NCI-H2227 (cell line): ENCODE data around the gene EHBP1.
"Not testable (repeated sequence)": the region's sequence is repeated elsewhere in the genome, so short reads cannot be mapped to it uniquely, and the experiment has no call there.

Experiments
- DNase-seq: peaks from one replicate; lab custom pipeline; 2025; ENCODE audit not compliant: unreplicated experiment; lab: John Stamatoyannopoulos, UW

The EHBP1 gene

GRCh38 chr2:62704654-62705006, 883 bp upstream of the EHBP1 start:
- DNase-seq: peak; percentile 29

GRCh38 chr2:62705859-62706720, 577 bp downstream of the EHBP1 start:
- peak; percentile 79 for DNase-seq

- peak; percentile 36 for DNase-seq
These were observed 1.4 kb downstream of the EHBP1 start for GRCh38 chr2:62706721-62707521.

- DNase-seq: no peak
These were observed 3.2 kb downstream of the EHBP1 start for GRCh38 chr2:62708751-62709150.

- DNase-seq: no peak
These were observed 6.5 kb downstream of the EHBP1 start for GRCh38 chr2:62711832-62712494.

- not testable (repeated sequence) for DNase-seq
These were observed 7.7 kb downstream of the EHBP1 start for GRCh38 chr2:62713196-62713595.

- no peak for DNase-seq
These were observed 8.3 kb downstream of the EHBP1 start for GRCh38 chr2:62713837-62714236.

GRCh38 chr2:62716768-62717167, 11.3 kb downstream of the EHBP1 start:
- no peak for DNase-seq

- DNase-seq: no peak
These were observed 12.1 kb downstream of the EHBP1 start for GRCh38 chr2:62717503-62718081.

GRCh38 chr2:62718225-62718822, 12.8 kb downstream of the EHBP1 start:
- no peak for DNase-seq

- no peak for DNase-seq
These were observed 14.2 kb downstream of the EHBP1 start for GRCh38 chr2:62719757-62720156.

- no peak for DNase-seq
These were observed 17.2 kb downstream of the EHBP1 start for GRCh38 chr2:62722679-62723078.

GRCh38 chr2:62723253-62723652, 17.7 kb downstream of the EHBP1 start:
- DNase-seq: no peak

GRCh38 chr2:62724106-62724505, 18.6 kb downstream of the EHBP1 start:
- DNase-seq: no peak

- DNase-seq: no peak
These were observed 19.6 kb downstream of the EHBP1 start for GRCh38 chr2:62724886-62725711.

GRCh38 chr2:62725712-62726055, 20.2 kb downstream of the EHBP1 start:
- DNase-seq: no peak

GRCh38 chr2:62727259-62727867, 21.9 kb downstream of the EHBP1 start:
- DNase-seq: no peak

- DNase-seq: no peak
These were observed 22.5 kb downstream of the EHBP1 start for GRCh38 chr2:62727876-62728566.

- DNase-seq: no peak
These were observed 25.8 kb downstream of the EHBP1 start for GRCh38 chr2:62731275-62731674.
